Measurements from ENCODE around the gene KCNJ6. TPM values are rescaled to one million over a fixed set of nuclear protein-coding genes. Genes with fewer than 3 reads are reported as not detected.

KCNJ6 gene
- total RNA-seq, 4 donors from 2014 or later, result 0.08 to 0.40 TPM; not detected in 2

GRCh38 chr21:37742115-37742514 is 174.1 kb downstream of the KCNJ6 start:
- no peak for TF ChIP-seq CTCF (IDR thresholded peaks at IDR 0.05)
- TF ChIP-seq POLR2A (IDR thresholded peaks at IDR 0.05), result no peak
- no peak for TF ChIP-seq EP300 (IDR thresholded peaks at IDR 0.05)
- TF ChIP-seq POLR2AphosphoS5 (IDR thresholded peaks at IDR 0.05), result no peak
- no peaks in the 10 kb centered on the region for H3K36me3 ChIP-seq
- peaks cover 5% of the 10 kb centered on the region for H3K27me3 ChIP-seq
- H3K4me3 ChIP-seq, result no peak overlapping the region
- H3K9me3 ChIP-seq, result no peaks in the 10 kb centered on the region
- no peak for ATAC-seq
- H3K4me1 ChIP-seq, result no peaks in the 10 kb centered on the region
- H3K27ac ChIP-seq, result no peak overlapping the region

- no peak for ATAC-seq
- no peak for TF ChIP-seq POLR2A (IDR thresholded peaks at IDR 0.05)
- no peak for TF ChIP-seq CTCF (IDR thresholded peaks at IDR 0.05)
- TF ChIP-seq POLR2AphosphoS5 (IDR thresholded peaks at IDR 0.05), result no peak
- TF ChIP-seq EP300 (IDR thresholded peaks at IDR 0.05), result no peak
- Histone ChIP-seq H3K4me3 (no peak overlapping the region), H3K4me1 (no peaks in the 10 kb centered on the region), H3K27me3 (peaks cover 22% of the 10 kb centered on the region), H3K27ac (no peak overlapping the region), H3K9me3 (no peaks in the 10 kb centered on the region), H3K36me3 (no peaks in the 10 kb centered on the region)
- WGBS, 2 donors (ENCODE audit: low coverage in 1 of 2), result 39 to 50% methylated on average over 1 to 2 of the region's 2 CpGs
These were observed 178.3 kb downstream of the KCNJ6 start for GRCh38 chr21:37737996-37738395.

GRCh38 chr21:37737507-37737906 is 178.8 kb downstream of the KCNJ6 start:
- Histone ChIP-seq H3K27ac (no peak overlapping the region), H3K27me3 (peaks cover 22% of the 10 kb centered on the region), H3K36me3 (no peaks in the 10 kb centered on the region), H3K4me3 (no peak overlapping the region), H3K9me3 (no peaks in the 10 kb centered on the region), H3K4me1 (no peaks in the 10 kb centered on the region)
- TF ChIP-seq CTCF (IDR thresholded peaks at IDR 0.05) (no peak), POLR2A (IDR thresholded peaks at IDR 0.05) (no peak), POLR2AphosphoS5 (IDR thresholded peaks at IDR 0.05) (no peak), EP300 (IDR thresholded peaks at IDR 0.05) (no peak)
- no peak for ATAC-seq
- 49 to 76% methylated on average over 2 to 3 of the region's 4 CpGs for WGBS, 2 donors (ENCODE audit: low coverage in 1 of 2)

- Histone ChIP-seq H3K9me3 (no peaks in the 10 kb centered on the region), H3K27ac (no peak overlapping the region), H3K4me1 (no peaks in the 10 kb centered on the region), H3K27me3 (peaks cover 18% of the 10 kb centered on the region), H3K4me3 (no peak overlapping the region), H3K36me3 (no peaks in the 10 kb centered on the region)
- TF ChIP-seq EP300 (IDR thresholded peaks at IDR 0.05), result no peak
- no peak for TF ChIP-seq CTCF (IDR thresholded peaks at IDR 0.05)
- no peak for TF ChIP-seq POLR2AphosphoS5 (IDR thresholded peaks at IDR 0.05)
- no peak for TF ChIP-seq POLR2A (IDR thresholded peaks at IDR 0.05)
- no peak for ATAC-seq
- WGBS, 2 donors (ENCODE audit: low coverage in 1 of 2), result 88 to 91% methylated on average over 4 to 9 of the region's 10 CpGs
These were observed 181.4 kb downstream of the KCNJ6 start for GRCh38 chr21:37734846-37735245.

- Histone ChIP-seq H3K9me3 (no peaks in the 10 kb centered on the region), H3K4me1 (no peaks in the 10 kb centered on the region), H3K27ac (no peak overlapping the region), H3K27me3 (peaks cover 18% of the 10 kb centered on the region), H3K36me3 (no peaks in the 10 kb centered on the region), H3K4me3 (no peak overlapping the region)
- 44 to 57% methylated on average over 3 to 4 of the region's 4 CpGs for WGBS, 2 donors (ENCODE audit: low coverage in 1 of 2)
- ATAC-seq, result no peak
- TF ChIP-seq EP300 (IDR thresholded peaks at IDR 0.05) (no peak), CTCF (IDR thresholded peaks at IDR 0.05) (no peak), POLR2A (IDR thresholded peaks at IDR 0.05) (no peak), POLR2AphosphoS5 (IDR thresholded peaks at IDR 0.05) (no peak)
These were observed 183.3 kb downstream of the KCNJ6 start for GRCh38 chr21:37732927-37733326.
